ENCODE measurements around the gene GSK3B.
A peak's percentile ranks its signal among the peaks of the same experiment; 100 is the strongest.

GSK3B gene

DNA sequence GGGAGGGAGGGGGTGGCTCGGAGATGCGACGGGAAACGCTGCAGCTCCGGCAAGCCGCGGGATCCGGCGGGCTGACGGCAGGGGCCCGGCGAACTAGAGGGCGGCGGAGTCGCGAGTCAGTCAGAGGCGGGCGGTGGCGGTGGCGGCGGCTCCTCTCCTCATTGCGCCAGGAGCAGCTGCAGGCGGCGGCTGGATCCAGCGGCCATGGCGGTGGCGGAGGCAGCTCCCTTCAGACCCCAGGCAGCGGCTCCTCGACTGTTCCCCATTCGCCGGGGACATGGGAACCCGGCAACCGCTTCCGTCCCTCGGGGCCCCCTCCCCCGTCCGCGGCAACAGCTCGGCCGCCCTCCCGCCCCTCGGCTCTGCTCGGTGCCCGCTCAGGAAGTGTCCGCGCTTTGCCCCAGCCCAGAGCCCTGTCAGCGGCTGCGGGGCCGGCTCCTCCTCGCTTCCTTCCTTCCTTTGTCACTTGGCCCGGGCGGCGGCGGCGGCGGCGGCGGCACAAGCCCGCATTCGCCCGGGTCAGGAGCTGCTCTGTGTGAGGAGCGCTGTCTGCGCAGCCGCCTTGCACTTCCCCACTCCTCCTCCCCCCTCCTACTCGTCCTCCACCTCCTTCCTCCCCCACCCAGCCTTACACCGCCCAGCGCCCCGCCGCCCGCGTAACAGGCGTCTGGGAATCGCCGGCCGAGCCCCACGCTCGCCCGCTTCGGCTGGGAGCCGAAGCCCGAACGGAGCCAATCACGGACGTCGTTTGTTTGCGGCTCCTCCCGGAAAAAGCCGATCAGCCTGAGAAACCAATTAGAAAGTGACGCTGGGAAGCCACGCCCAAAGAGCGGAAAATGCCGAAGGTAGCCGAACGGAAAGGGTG lies at the start of gene GSK3B:
Gene GSK3B (minus strand): TSS at position 537 of the 865 bp plus-strand sequence. CDS start 1,013 bp downstream, outside the sequence.
- H3K4me3 ChIP-seq (ENCODE audit: low read length in 2 of 2), result peak within 1 kb of the TSS; percentile 74 to 88
- peaks cover 0 to 2% of the 10 kb centered on the region in 2 donors for H3K36me3 ChIP-seq (ENCODE audit: control insufficient read depth in 2 of 2, insufficient read depth in 2 of 2, low read length in 2 of 2)
- peak within 1 kb of the TSS; percentile 91 to 99 for H3K9ac ChIP-seq (ENCODE audit: low read length in 2 of 2)
- H3K27me3 ChIP-seq (ENCODE audit: control insufficient read depth in 1 of 2, insufficient read depth in 2 of 2, low read length in 2 of 2), result no peaks in the 10 kb centered on the region
- peak within 1 kb of the TSS; percentile 99 for H3K27ac ChIP-seq (ENCODE audit: low read length)
- no peaks in the 10 kb centered on the region for H3K9me3 ChIP-seq (ENCODE audit: control insufficient read depth in 2 of 2, low read length in 2 of 2)
- H3K4me1 ChIP-seq (ENCODE audit: control insufficient read depth, insufficient read depth, low read length), result peaks cover 12% of the 10 kb centered on the region

DNA sequence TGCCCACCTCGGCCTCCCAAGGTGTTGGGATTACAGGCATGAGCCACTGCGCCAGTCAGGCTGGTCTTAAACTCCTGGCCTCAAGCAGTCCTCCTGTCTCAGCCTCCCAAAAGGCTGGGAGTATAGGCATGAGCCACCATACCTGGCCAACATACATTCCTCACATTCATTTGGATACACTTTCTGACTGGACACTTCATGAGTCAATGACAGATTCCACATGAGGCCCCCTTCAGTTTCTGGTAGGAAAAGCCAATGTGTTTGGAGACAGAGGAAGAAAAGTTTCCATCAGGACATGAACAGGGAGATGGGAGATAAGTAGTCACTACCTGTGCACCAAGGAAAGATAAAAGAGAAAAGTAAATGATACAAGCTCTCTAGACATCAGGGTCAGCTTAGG lies 49.4 kb upstream of the GSK3B start:
- no peaks in the 10 kb centered on the region for H3K9me3 ChIP-seq (ENCODE audit: control insufficient read depth in 2 of 2, low read length in 2 of 2)
- H3K9ac ChIP-seq (ENCODE audit: low read length in 2 of 2), result no peak overlapping the region
- H3K4me3 ChIP-seq (ENCODE audit: low read length in 2 of 2), result no peak overlapping the region
- H3K27me3 ChIP-seq (ENCODE audit: control insufficient read depth in 1 of 2, insufficient read depth in 2 of 2, low read length in 2 of 2), result no peaks in the 10 kb centered on the region
- no peaks in the 10 kb centered on the region for H3K36me3 ChIP-seq (ENCODE audit: control insufficient read depth in 2 of 2, insufficient read depth in 2 of 2, low read length in 2 of 2)
- no peak overlapping the region for H3K27ac ChIP-seq (ENCODE audit: low read length)
- H3K4me1 ChIP-seq (ENCODE audit: control insufficient read depth, insufficient read depth, low read length), result peaks cover 3% of the 10 kb centered on the region

DNA sequence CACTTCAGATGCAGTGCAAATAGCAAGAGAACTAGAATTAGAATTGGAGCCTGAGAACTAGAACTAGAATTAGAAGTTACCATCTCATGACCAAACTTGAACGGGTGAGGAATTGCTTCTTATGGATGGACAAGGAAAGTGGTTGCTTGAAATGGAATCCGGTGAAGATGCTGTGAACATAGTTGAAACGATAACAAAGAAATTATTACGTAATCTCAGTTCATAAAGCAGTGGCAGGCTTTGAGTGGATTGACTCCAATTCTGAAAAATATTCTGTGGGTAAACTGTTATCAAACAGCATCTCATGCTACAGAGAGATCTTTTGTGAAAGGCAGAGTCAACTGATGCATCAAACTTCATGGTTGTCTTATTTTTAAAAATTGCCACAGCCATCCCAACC lies 48.0 kb upstream of the GSK3B start:
- no peaks in the 10 kb centered on the region for H3K36me3 ChIP-seq (ENCODE audit: control insufficient read depth in 2 of 2, insufficient read depth in 2 of 2, low read length in 2 of 2)
- peaks cover 3% of the 10 kb centered on the region for H3K4me1 ChIP-seq (ENCODE audit: control insufficient read depth, insufficient read depth, low read length)
- H3K9ac ChIP-seq (ENCODE audit: low read length in 2 of 2), result no peak overlapping the region
- no peak overlapping the region for H3K4me3 ChIP-seq (ENCODE audit: low read length in 2 of 2)
- H3K9me3 ChIP-seq (ENCODE audit: control insufficient read depth in 2 of 2, low read length in 2 of 2), result no peaks in the 10 kb centered on the region
- no peaks in the 10 kb centered on the region for H3K27me3 ChIP-seq (ENCODE audit: control insufficient read depth in 1 of 2, insufficient read depth in 2 of 2, low read length in 2 of 2)
- H3K27ac ChIP-seq (ENCODE audit: low read length), result no peak overlapping the region

DNA sequence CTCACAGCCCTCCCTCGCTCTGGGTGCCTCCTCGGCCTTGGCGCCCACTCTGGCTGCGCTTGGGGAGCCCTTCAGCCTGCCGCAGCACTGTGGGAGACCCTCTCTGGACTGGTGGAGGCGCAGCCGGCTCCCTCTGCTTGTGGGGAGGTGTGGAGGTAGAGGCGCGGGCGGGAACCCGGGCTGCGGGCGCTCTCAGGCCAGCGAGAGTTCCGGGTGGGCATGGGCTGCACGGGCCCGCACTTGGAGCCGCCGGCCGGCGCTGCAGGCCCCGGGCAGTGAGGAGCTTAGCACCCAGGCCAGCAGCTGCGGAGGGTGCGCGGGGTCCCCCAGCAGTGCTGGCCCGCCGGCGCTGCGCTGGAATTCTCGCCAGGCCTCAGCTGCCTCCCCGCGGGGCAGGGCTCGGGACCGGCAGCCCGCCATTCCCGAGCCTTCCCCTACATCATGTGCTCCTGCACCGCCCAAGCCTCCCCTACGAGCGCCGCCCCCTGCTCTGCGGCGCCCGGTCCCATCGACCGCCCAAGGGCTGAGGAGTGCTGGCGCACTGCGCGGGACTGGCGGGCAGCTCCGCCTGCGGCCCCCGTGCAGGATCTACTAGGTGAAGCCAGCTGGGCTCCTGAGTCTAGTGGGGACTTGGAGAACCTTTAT lies 46.0 kb upstream of the GSK3B start:
- peaks cover 3% of the 10 kb centered on the region for H3K4me1 ChIP-seq (ENCODE audit: control insufficient read depth, insufficient read depth, low read length)
- no peak overlapping the region for H3K4me3 ChIP-seq (ENCODE audit: low read length in 2 of 2)
- no peak overlapping the region for H3K27ac ChIP-seq (ENCODE audit: low read length)
- no peaks in the 10 kb centered on the region for H3K9me3 ChIP-seq (ENCODE audit: control insufficient read depth in 2 of 2, low read length in 2 of 2)
- no peak overlapping the region for H3K9ac ChIP-seq (ENCODE audit: low read length in 2 of 2)
- no peaks in the 10 kb centered on the region for H3K36me3 ChIP-seq (ENCODE audit: control insufficient read depth in 2 of 2, insufficient read depth in 2 of 2, low read length in 2 of 2)
- no peaks in the 10 kb centered on the region for H3K27me3 ChIP-seq (ENCODE audit: control insufficient read depth in 1 of 2, insufficient read depth in 2 of 2, low read length in 2 of 2)

- H3K4me1 ChIP-seq (ENCODE audit: control insufficient read depth, insufficient read depth, low read length), result no peaks in the 10 kb centered on the region
- no peak overlapping the region for H3K9ac ChIP-seq (ENCODE audit: low read length in 2 of 2)
- no peak overlapping the region for H3K27ac ChIP-seq (ENCODE audit: low read length)
Observed at GRCh38 chr3:120139140-120139539, 44.9 kb upstream of the GSK3B start.

DNA sequence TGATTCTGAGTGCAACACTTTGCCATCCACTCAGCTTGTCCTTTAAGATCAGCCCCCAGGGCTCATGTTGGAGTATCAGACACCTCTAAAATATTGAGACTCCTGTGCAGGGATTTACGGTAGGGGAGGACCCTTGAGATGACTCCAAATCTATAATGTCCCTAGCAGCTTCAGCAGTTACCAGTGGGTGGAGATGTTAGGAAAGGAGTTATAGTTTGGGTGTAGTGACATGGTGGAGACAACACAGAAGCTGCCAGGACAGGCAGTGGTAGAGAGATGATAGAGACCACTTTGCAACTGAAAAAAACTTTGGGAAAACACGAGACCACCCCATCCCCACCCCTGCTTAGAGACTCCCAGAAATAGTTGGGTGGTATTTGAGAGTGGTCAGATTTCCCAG lies 43.3 kb upstream of the GSK3B start:
- H3K36me3 ChIP-seq (ENCODE audit: control insufficient read depth in 2 of 2, insufficient read depth in 2 of 2, low read length in 2 of 2), result no peaks in the 10 kb centered on the region
- no peaks in the 10 kb centered on the region for H3K4me1 ChIP-seq (ENCODE audit: control insufficient read depth, insufficient read depth, low read length)
- H3K4me3 ChIP-seq (ENCODE audit: low read length in 2 of 2), result no peak overlapping the region

More at GRCh38 chr3:120139140-120139539, 44.9 kb upstream of the GSK3B start:
- Histone ChIP-seq H3K9me3 (ENCODE audit: control insufficient read depth in 2 of 2, low read length in 2 of 2) (no peaks in the 10 kb centered on the region), H3K4me3 (ENCODE audit: low read length in 2 of 2) (no peak overlapping the region), H3K36me3 (ENCODE audit: control insufficient read depth in 2 of 2, insufficient read depth in 2 of 2, low read length in 2 of 2) (no peaks in the 10 kb centered on the region), H3K27me3 (ENCODE audit: control insufficient read depth in 1 of 2, insufficient read depth in 2 of 2, low read length in 2 of 2) (no peaks in the 10 kb centered on the region)

GRCh38 chr3:120130656-120131055 lies 36.4 kb upstream of the GSK3B start:
- H3K27me3 ChIP-seq (ENCODE audit: control insufficient read depth in 1 of 2, insufficient read depth in 2 of 2, low read length in 2 of 2), result no peaks in the 10 kb centered on the region
- H3K4me3 ChIP-seq (ENCODE audit: low read length in 2 of 2), result no peak overlapping the region
- no peak overlapping the region for H3K9ac ChIP-seq (ENCODE audit: low read length in 2 of 2)
- no peaks in the 10 kb centered on the region for H3K9me3 ChIP-seq (ENCODE audit: control insufficient read depth in 2 of 2, low read length in 2 of 2)
- H3K4me1 ChIP-seq (ENCODE audit: control insufficient read depth, insufficient read depth, low read length), result no peaks in the 10 kb centered on the region
- no peaks in the 10 kb centered on the region for H3K36me3 ChIP-seq (ENCODE audit: control insufficient read depth in 2 of 2, insufficient read depth in 2 of 2, low read length in 2 of 2)
- H3K27ac ChIP-seq (ENCODE audit: low read length), result no peak overlapping the region

More for the DNA sequence above, 43.3 kb upstream of the GSK3B start:
- Histone ChIP-seq H3K9ac (ENCODE audit: low read length in 2 of 2) (no peak overlapping the region), H3K9me3 (ENCODE audit: control insufficient read depth in 2 of 2, low read length in 2 of 2) (no peaks in the 10 kb centered on the region), H3K27me3 (ENCODE audit: control insufficient read depth in 1 of 2, insufficient read depth in 2 of 2, low read length in 2 of 2) (no peaks in the 10 kb centered on the region), H3K27ac (ENCODE audit: low read length) (no peak overlapping the region)

DNA sequence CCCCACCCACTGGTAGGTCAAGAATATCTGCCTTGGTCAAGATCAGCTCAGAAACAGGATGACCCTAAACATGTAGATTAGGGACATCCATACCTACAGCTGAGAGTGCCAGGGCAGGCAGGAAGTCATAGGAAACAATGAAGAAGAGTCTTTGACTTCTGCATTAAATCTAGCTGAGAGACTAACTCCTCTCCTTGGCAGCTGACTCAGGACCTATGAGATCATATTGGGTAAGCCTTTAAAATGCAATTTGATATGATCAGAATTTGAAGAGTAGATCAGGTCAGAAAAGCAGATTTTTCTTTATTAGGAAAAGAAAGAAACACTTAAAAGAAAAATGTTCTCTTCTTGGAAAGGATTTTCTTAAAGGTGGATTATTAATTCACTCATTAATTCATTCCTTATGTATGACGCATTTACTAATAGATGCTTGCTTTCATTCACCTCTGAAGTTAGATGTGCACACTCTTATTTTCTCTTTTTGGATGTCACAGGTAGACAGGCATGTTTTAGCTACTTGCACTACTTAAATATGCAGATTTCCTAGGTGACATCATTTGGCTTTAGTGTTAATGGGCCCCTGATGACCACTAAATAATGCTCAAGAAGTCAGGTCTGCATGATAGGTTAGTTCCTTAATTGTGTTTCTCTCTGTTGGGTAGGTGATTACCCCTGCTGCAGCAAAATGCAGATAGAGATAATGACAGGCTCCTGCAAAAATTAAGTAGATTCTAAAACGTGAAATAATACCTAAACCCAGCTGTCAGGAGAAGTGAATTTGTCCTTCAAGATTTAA lies 35.7 kb upstream of the GSK3B start:
- Histone ChIP-seq H3K9me3 (ENCODE audit: control insufficient read depth in 2 of 2, low read length in 2 of 2) (no peaks in the 10 kb centered on the region), H3K9ac (ENCODE audit: low read length in 2 of 2) (no peak overlapping the region), H3K27me3 (ENCODE audit: control insufficient read depth in 1 of 2, insufficient read depth in 2 of 2, low read length in 2 of 2) (no peaks in the 10 kb centered on the region), H3K4me3 (ENCODE audit: low read length in 2 of 2) (no peak overlapping the region), H3K4me1 (ENCODE audit: control insufficient read depth, insufficient read depth, low read length) (no peaks in the 10 kb centered on the region), H3K36me3 (ENCODE audit: control insufficient read depth in 2 of 2, insufficient read depth in 2 of 2, low read length in 2 of 2) (no peaks in the 10 kb centered on the region), H3K27ac (ENCODE audit: low read length) (no peak overlapping the region)

GRCh38 chr3:120129051-120129450 lies 34.8 kb upstream of the GSK3B start:
- H3K27me3 ChIP-seq (ENCODE audit: control insufficient read depth in 1 of 2, insufficient read depth in 2 of 2, low read length in 2 of 2), result no peaks in the 10 kb centered on the region
- H3K4me1 ChIP-seq (ENCODE audit: control insufficient read depth, insufficient read depth, low read length), result no peaks in the 10 kb centered on the region
- no peak overlapping the region for H3K27ac ChIP-seq (ENCODE audit: low read length)
- H3K9ac ChIP-seq (ENCODE audit: low read length in 2 of 2), result no peak overlapping the region
- H3K36me3 ChIP-seq (ENCODE audit: control insufficient read depth in 2 of 2, insufficient read depth in 2 of 2, low read length in 2 of 2), result no peaks in the 10 kb centered on the region
- H3K9me3 ChIP-seq (ENCODE audit: control insufficient read depth in 2 of 2, low read length in 2 of 2), result no peaks in the 10 kb centered on the region
- H3K4me3 ChIP-seq (ENCODE audit: low read length in 2 of 2), result no peak overlapping the region

GRCh38 chr3:120125992-120126391 lies 31.7 kb upstream of the GSK3B start:
- H3K36me3 ChIP-seq (ENCODE audit: control insufficient read depth in 2 of 2, insufficient read depth in 2 of 2, low read length in 2 of 2), result no peaks in the 10 kb centered on the region
- H3K9me3 ChIP-seq (ENCODE audit: control insufficient read depth in 2 of 2, low read length in 2 of 2), result no peaks in the 10 kb centered on the region
- no peak overlapping the region for H3K27ac ChIP-seq (ENCODE audit: low read length)
- no peaks in the 10 kb centered on the region for H3K4me1 ChIP-seq (ENCODE audit: control insufficient read depth, insufficient read depth, low read length)
- no peak overlapping the region for H3K9ac ChIP-seq (ENCODE audit: low read length in 2 of 2)
- H3K4me3 ChIP-seq (ENCODE audit: low read length in 2 of 2), result no peak overlapping the region
- no peaks in the 10 kb centered on the region for H3K27me3 ChIP-seq (ENCODE audit: control insufficient read depth in 1 of 2, insufficient read depth in 2 of 2, low read length in 2 of 2)

All from stomach smooth muscle (tissue), 2 donors.